ENCODE measurements around the gene CCDC70. TPM values are rescaled to one million over a fixed set of nuclear protein-coding genes. Genes with fewer than 3 reads are reported as not detected.
A peak's percentile ranks its signal among the peaks of the same experiment; 100 is the strongest.

CCDC70 gene
- total and polyA plus RNA-seq, 2 of the 8 experiments (the other 6 are each of a cell fraction or from before 2014, with no cell fraction given), result not detected

DNA sequence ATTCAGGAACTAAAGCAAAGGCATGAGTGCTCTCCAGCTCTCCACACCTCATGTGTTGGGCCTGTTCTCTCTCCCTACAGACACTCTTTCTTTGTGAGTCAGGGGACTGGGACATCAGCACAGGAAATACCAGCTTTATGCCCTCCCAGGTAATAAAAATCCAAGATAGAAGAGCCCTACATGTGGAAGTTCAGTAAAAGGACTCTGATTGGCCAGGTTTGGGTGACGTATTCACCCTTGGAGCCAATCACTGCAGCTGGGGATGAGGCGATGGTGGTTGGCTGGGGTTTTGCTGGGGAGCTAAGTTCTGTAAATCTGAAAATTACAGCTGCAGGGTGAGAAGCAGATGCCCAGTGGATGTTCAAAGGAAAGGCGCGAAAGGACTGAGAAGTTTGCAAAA lies 32.5 kb downstream of the CCDC70 start:
- no peak overlapping the region for H3K27ac ChIP-seq (ENCODE audit: low read depth, low read length)
- POLR2A ChIA-PET (ENCODE audit: partially characterized antibody), result no interaction called here
- no peak overlapping the region for H2BK5ac ChIP-seq (ENCODE audit: low read depth, low read length)
- no peak for TF ChIP-seq POLR2A (IDR thresholded peaks at IDR 0.05; ENCODE audit: control extremely low read depth in 1 of 2, low read depth in 2 of 2, low read length in 2 of 2)
- TF ChIP-seq BCL11A (IDR thresholded peaks at IDR 0.05; ENCODE audit: low read depth in 2 of 2, low read length in 2 of 2), result no peak
- TF ChIP-seq CTBP2 (IDR thresholded peaks at IDR 0.05; ENCODE audit: borderline replicate concordance, insufficient read depth, insufficient read length, low read length), result no peak
- TF ChIP-seq ZNF274 (IDR thresholded peaks at IDR 0.05; ENCODE audit: borderline replicate concordance, extremely low read depth, low read length), result no peak
- no peak for TF ChIP-seq PHF8 (conservative IDR thresholded peaks at IDR 0.05; ENCODE audit: low read depth, low read length)
- TF ChIP-seq NRF1 (IDR thresholded peaks at IDR 0.05; ENCODE audit: low read depth, low read length), result no peak
- no peak for TF ChIP-seq RBBP5 (IDR thresholded peaks at IDR 0.05; ENCODE audit: borderline replicate concordance, low read depth, low read length)
- no peak for TF ChIP-seq TBP (IDR thresholded peaks at IDR 0.05; ENCODE audit: low read depth, low read length)
- TF ChIP-seq EZH2 (IDR thresholded peaks at IDR 0.05; ENCODE audit: low read depth, low read length, severe bottlenecking), result no peak
- no peak for TF ChIP-seq JUN (IDR thresholded peaks at IDR 0.05; ENCODE audit: low read depth, low read length)
- TF ChIP-seq CHD2 (IDR thresholded peaks at IDR 0.05; ENCODE audit: low read length), result no peak
- TF ChIP-seq RXRA (IDR thresholded peaks at IDR 0.05; ENCODE audit: insufficient read depth, low read depth, low read length), result no peak
- no peak for TF ChIP-seq KDM4A (IDR thresholded peaks at IDR 0.05; ENCODE audit: low read depth, low read length, severe bottlenecking)
- TF ChIP-seq RNF2 (IDR thresholded peaks at IDR 0.05; ENCODE audit: borderline replicate concordance, low read depth, low read length, missing control alignments, poor library complexity, severe bottlenecking), result no peak

More for the DNA sequence above, 32.5 kb downstream of the CCDC70 start:
- Histone ChIP-seq H2BK20ac (ENCODE audit: low read length) (no peak overlapping the region), H4K8ac (ENCODE audit: extremely low read depth, insufficient read depth, low read length) (no peak overlapping the region), H3K9me3 (ENCODE audit: insufficient read depth in 2 of 2, low read depth in 1 of 2, low read length in 1 of 2) (no peaks in the 10 kb centered on the region), H3K79me1 (ENCODE audit: low read depth, low read length) (no peaks in the 10 kb centered on the region), H4K20me1 (replicated peaks in 1 of 2; ENCODE audit: control insufficient read depth in 1 of 2, insufficient read depth in 2 of 2, low read length in 2 of 2) (no peaks in the 10 kb centered on the region), H2BK120ac (replicated peaks; ENCODE audit: low read depth, low read length) (no peak overlapping the region), H2AFZ (ENCODE audit: low read length) (peak overlapping the region; percentile 92), H4K91ac (replicated peaks; ENCODE audit: insufficient read length, low read length) (no peak overlapping the region), H3K23me2 (ENCODE audit: low read depth, low read length) (no peaks in the 10 kb centered on the region), H2BK12ac (ENCODE audit: low read depth, low read length) (no peak overlapping the region), H3K4me1 (replicated peaks in 1 of 4; ENCODE audit: control insufficient read depth in 3 of 4, insufficient read depth in 4 of 4, low read length in 3 of 4) (0 out of 7 replicates have a peak, but pooled peaks cover 0 to 4% (median 0%) of the 10 kb centered on the region in 4 experiments), H3K18ac (ENCODE audit: extremely low read depth, low read length) (no peak overlapping the region), H3K14ac (ENCODE audit: insufficient read length) (no peak overlapping the region), H2BK15ac (ENCODE audit: low read length) (no peak overlapping the region), H3K23ac (ENCODE audit: insufficient read length) (no peak overlapping the region), H3K27me3 (replicated peaks in 1 of 4; ENCODE audit: control insufficient read depth in 3 of 4, extremely low read depth in 1 of 4, insufficient read depth in 3 of 4, low read length in 3 of 4) (no peaks in the 10 kb centered on the region), H4K5ac (ENCODE audit: insufficient read length, low read depth, low read length) (no peak overlapping the region), H3K4ac (replicated peaks; ENCODE audit: insufficient read length, low read depth, low read length) (no peak overlapping the region), H3K9ac (replicated peaks in 1 of 4; ENCODE audit: extremely low read depth in 1 of 4, low read depth in 3 of 4, low read length in 3 of 4) (no peak overlapping the region), H3K79me2 (ENCODE audit: control insufficient read depth in 1 of 2, insufficient read depth in 2 of 2, low read length in 2 of 2) (no peaks in the 10 kb centered on the region), H3K4me2 (ENCODE audit: insufficient read depth in 1 of 2, low read depth in 2 of 2, low read length in 2 of 2) (no peak overlapping the region), H3K36me3 (ENCODE audit: control insufficient read depth in 2 of 4, insufficient read depth in 4 of 4, low read length in 3 of 4) (no peaks in the 10 kb centered on the region), H3K56ac (replicated peaks; ENCODE audit: insufficient read length, low read depth, low read length) (no peak overlapping the region), H3K4me3 (ENCODE audit: extremely low read depth in 1 of 4, insufficient read depth in 2 of 4, low read depth in 3 of 4, low read length in 4 of 4) (no peak overlapping the region), H2AK5ac (ENCODE audit: low read depth, low read length) (no peak overlapping the region)
- FAIRE-seq (peak; percentile 32), DNase-seq (ENCODE audit: low read depth in 1 of 2, low spot score in 2 of 2) (no peak)
- CTCF ChIA-PET (ENCODE audit: partially characterized antibody), result interaction anchor here (1.0 to 7.8 kb wide), 9 partner anchors 10 to 247 kb away, joined by 3 to 78 read pairs (median 15); partner anchors contain the start of genes NEK5 and TMEM272
- WGBS, 2 experiments (ENCODE audit: extremely low coverage in 1 of 2, insufficient coverage in 1 of 2, insufficient read length in 1 of 2, insufficient replicate concordance in 2 of 2, low coverage in 1 of 2, low lambda C conversion rate in 2 of 2, missing lambda C conversion rate in 1 of 2), result 81% methylated on average over 4 of the region's 4 CpGs; no CpG with 5 or more reads in 1 of the 2 experiments

Data from H1 (cell line).